ENCODE results near the gene SLC22A16. TPM values are rescaled to one million over a fixed set of nuclear protein-coding genes. Genes with fewer than 3 reads are reported as not detected.

The SLC22A16 gene
- total and polyA plus RNA-seq, 8 donors: 0.30 to 0.92 (median 0.31) TPM; not detected in 5

DNA sequence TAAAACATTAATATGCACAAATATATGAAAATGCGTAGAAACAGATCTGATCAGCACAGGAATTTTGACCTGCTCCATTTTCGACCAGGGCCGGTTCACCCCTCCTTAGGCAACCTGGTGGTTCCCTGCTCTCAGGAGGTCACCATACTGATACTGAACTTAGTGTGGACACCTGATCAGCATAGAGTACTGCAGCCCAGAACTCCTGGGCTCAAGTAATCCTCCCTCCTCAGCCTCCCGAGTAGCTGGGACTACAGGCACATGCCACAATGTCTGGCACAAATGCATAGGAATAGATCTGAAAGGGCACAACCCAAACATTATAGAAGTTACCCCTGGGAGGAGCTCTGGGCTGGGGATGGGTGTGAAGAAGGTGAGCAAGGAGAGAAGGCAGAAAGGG lies 36.4 kb downstream of the SLC22A16 start:
- H3K4me1 ChIP-seq: no peaks in the 10 kb centered on the region
- intact Hi-C loops (cut with DNase I; ENCODE audit: low total_unique reads): no loop called here
- H3K27me3 ChIP-seq: no peaks in the 10 kb centered on the region
- WGBS, 5 donors: 82 to 89% (median 86%) methylated on average over 4 of the region's 4 CpGs
- H3K36me3 ChIP-seq: no peaks in the 10 kb centered on the region
- DNase-seq: no peak
- H3K9me3 ChIP-seq: no peaks in the 10 kb centered on the region
- no peak overlapping the region for H3K27ac ChIP-seq
- H3K4me3 ChIP-seq: no peak overlapping the region
- TF ChIP-seq POLR2A (IDR thresholded peaks at IDR 0.05) (no peak), POLR2AphosphoS5 (IDR thresholded peaks at IDR 0.05) (no peak), EP300 (IDR thresholded peaks at IDR 0.05) (no peak), CTCF (IDR thresholded peaks at IDR 0.05) (no peak)

- H3K27ac ChIP-seq: no peak overlapping the region
- no peaks in the 10 kb centered on the region for H3K4me1 ChIP-seq
- TF ChIP-seq POLR2AphosphoS5 (IDR thresholded peaks at IDR 0.05) (no peak), POLR2A (IDR thresholded peaks at IDR 0.05) (no peak), CTCF (IDR thresholded peaks at IDR 0.05) (no peak)
- H3K36me3 ChIP-seq: no peaks in the 10 kb centered on the region
- no peak overlapping the region for H3K4me3 ChIP-seq
- intact Hi-C loops (cut with DNase I; ENCODE audit: low total_unique reads): no loop called here
- no peaks in the 10 kb centered on the region for H3K9me3 ChIP-seq
- no peaks in the 10 kb centered on the region for H3K27me3 ChIP-seq
- 54 to 68% (median 65%) methylated on average over 5 of the region's 5 CpGs for WGBS, 5 donors
- no peak for DNase-seq
Observed at GRCh38 chr6:110439356-110439755, 37.1 kb downstream of the SLC22A16 start.

DNA sequence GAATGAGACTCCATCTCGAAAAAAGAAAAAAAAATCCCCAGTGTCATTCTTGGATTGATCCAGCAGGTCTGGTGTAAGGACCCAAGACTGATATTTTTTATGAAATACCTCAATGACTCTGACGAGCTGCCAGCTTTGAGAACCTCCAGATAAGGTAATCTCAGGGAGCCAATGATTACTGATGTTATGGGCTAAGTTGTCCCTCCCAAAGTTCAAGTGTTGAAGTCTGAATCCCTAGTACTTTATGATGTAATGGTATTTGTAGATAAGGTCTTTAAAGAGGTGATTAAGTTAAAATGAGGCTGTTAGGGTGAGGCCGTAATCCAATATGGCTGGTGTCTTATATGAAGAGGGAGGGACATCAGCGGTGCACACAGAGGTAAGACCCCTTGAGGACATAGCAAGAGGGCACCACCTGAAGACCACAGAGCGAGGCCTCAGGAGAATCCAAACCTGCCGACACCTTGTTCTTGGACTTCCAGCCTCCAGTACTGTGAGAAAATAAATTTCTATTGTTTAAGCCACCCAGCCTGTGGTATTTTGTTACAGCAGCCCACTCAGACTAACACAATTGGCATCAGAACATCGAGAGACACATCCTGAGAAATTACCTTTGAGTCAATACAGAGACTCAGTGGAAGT lies 41.3 kb downstream of the SLC22A16 start:
- TF ChIP-seq CTCF (IDR thresholded peaks at IDR 0.05) (no peak), EP300 (IDR thresholded peaks at IDR 0.05) (no peak), POLR2AphosphoS5 (IDR thresholded peaks at IDR 0.05) (no peak), POLR2A (IDR thresholded peaks at IDR 0.05) (no peak)
- intact Hi-C loops (cut with DNase I; ENCODE audit: low total_unique reads): no loop called here
- 77 to 86% (median 80%) methylated on average over 7 of the region's 7 CpGs for WGBS, 5 donors
- DNase-seq: no peak
- H3K27me3 ChIP-seq: peaks cover 0 to 9% (median 0%) of the 10 kb centered on the region in 3 donors
- no peaks in the 10 kb centered on the region for H3K4me1 ChIP-seq
- H3K9me3 ChIP-seq: no peaks in the 10 kb centered on the region
- no peaks in the 10 kb centered on the region for H3K36me3 ChIP-seq
- H3K27ac ChIP-seq: no peak overlapping the region
- H3K4me3 ChIP-seq: no peak overlapping the region

GRCh38 chr6:110432285-110432900 lies 44.0 kb downstream of the SLC22A16 start:
- WGBS, 5 donors: 74 to 84% (median 79%) methylated on average over 3 of the region's 3 CpGs
- H3K27me3 ChIP-seq: peaks cover 0 to 9% (median 0%) of the 10 kb centered on the region in 3 donors
- TF ChIP-seq CTCF (IDR thresholded peaks at IDR 0.05): no peak
- TF ChIP-seq EP300 (IDR thresholded peaks at IDR 0.05): no peak
- no peak for TF ChIP-seq POLR2AphosphoS5 (IDR thresholded peaks at IDR 0.05)
- TF ChIP-seq POLR2A (IDR thresholded peaks at IDR 0.05): no peak
- no peaks in the 10 kb centered on the region for H3K9me3 ChIP-seq
- H3K4me3 ChIP-seq: no peak overlapping the region
- no peak for DNase-seq
- no peak overlapping the region for H3K27ac ChIP-seq
- intact Hi-C loops (cut with DNase I; ENCODE audit: low total_unique reads): no loop called here
- no peaks in the 10 kb centered on the region for H3K36me3 ChIP-seq
- H3K4me1 ChIP-seq: no peaks in the 10 kb centered on the region
